ENCODE data around the gene ADGRG3.

The ADGRG3 gene

DNA sequence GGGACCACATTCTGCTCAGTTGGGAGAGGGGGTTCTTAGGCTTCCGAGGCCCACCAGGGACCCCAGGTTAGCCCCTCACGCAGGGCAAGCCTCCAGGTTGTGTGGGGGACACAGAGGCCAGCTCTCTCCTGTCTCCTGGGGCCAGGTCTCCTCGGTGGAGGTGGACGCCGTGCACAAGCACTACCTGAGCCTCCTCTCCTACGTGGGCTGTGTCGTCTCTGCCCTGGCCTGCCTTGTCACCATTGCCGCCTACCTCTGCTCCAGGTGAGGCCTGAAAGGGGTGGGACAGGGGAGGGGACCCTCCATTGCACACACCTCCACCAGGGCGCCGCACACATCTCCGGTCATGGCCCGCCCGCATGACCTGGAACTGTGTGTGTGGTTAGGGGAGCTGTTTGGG is 10.9 kb upstream of the ADGRG3 start (continued):
- no peak for TF ChIP-seq ZBTB11 (tag by site-specific recombination; conservative IDR thresholded peaks at IDR 0.05; ENCODE audit: low read depth)
- no peak for TF ChIP-seq ZNF174 (tag by site-specific recombination; IDR thresholded peaks at IDR 0.05)
- no peak for TF ChIP-seq ZFP41 (tag by site-specific recombination; IDR thresholded peaks at IDR 0.05; ENCODE audit: borderline replicate concordance)
- TF ChIP-seq ZNF266 (tag by site-specific recombination; IDR thresholded peaks at IDR 0.05; ENCODE audit: low read depth), result no peak
- TF ChIP-seq ZNF175 (tag by site-specific recombination; IDR thresholded peaks at IDR 0.05), result no peak
- no peak for TF ChIP-seq ZNF600 (tag by site-specific recombination; IDR thresholded peaks at IDR 0.05)
- TF ChIP-seq ZSCAN18 (tag by site-specific recombination; IDR thresholded peaks at IDR 0.05), result no peak
- TF ChIP-seq HOXC10 (CRISPR knock-in tag; IDR thresholded peaks at IDR 0.05), result no peak
- no peak for TF ChIP-seq ZSCAN23 (tag by site-specific recombination; IDR thresholded peaks at IDR 0.05)
- no peak for TF ChIP-seq ZBTB20 (tag by site-specific recombination; IDR thresholded peaks at IDR 0.05)

- ChIA-PET CTCF (interaction anchor here (0.5 to 0.9 kb wide), 2 partner anchors 93 to 209 kb away, joined by 3 to 5 read pairs; no protein-coding TSS in a partner anchor), POLR2A (no interaction called here)
- H3K36me3 ChIP-seq (ENCODE audit: control insufficient read depth in 2 of 2, insufficient read depth in 1 of 2, low read length in 2 of 2), result no peaks in the 10 kb centered on the region
- peak; percentile 88 for TF ChIP-seq ZNF768 (tag by site-specific recombination; IDR thresholded peaks at IDR 0.05)
- TF ChIP-seq, protein P1, sequence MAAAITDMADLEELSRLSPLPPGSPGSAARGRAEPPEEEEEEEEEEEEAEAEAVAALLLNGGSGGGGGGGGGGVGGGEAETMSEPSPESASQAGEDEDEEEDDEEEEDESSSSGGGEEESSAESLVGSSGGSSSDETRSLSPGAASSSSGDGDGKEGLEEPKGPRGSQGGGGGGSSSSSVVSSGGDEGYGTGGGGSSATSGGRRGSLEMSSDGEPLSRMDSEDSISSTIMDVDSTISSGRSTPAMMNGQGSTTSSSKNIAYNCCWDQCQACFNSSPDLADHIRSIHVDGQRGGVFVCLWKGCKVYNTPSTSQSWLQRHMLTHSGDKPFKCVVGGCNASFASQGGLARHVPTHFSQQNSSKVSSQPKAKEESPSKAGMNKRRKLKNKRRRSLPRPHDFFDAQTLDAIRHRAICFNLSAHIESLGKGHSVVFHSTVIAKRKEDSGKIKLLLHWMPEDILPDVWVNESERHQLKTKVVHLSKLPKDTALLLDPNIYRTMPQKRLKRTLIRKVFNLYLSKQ (tag by site-specific recombination; IDR thresholded peaks at IDR 0.05; ENCODE audit: borderline replicate concordance), result no peak
- TF ChIP-seq ZNF423 (tag by site-specific recombination; IDR thresholded peaks at IDR 0.05), result no peak
- H3K9me3 ChIP-seq (ENCODE audit: control insufficient read depth, insufficient read depth, low read depth, low read length), result no peaks in the 10 kb centered on the region
- no peak overlapping the region for H3K4me3 ChIP-seq (ENCODE audit: low read depth, low read length)
- H3K4me1 ChIP-seq (ENCODE audit: control insufficient read depth, insufficient read depth, low read length), result no peaks in the 10 kb centered on the region
- H3K27ac ChIP-seq (ENCODE audit: extremely low read depth, low read depth, low read length), result no peak overlapping the region
These were observed 9.8 kb upstream of the ADGRG3 start for GRCh38 chr16:57658130-57658877.

GRCh38 chr16:57658878-57659674 is 9.0 kb upstream of the ADGRG3 start:
- Histone ChIP-seq H3K4me1 (ENCODE audit: control insufficient read depth, insufficient read depth, low read length) (no peaks in the 10 kb centered on the region), H3K4me3 (ENCODE audit: low read depth, low read length) (no peak overlapping the region), H3K9me3 (ENCODE audit: control insufficient read depth, insufficient read depth, low read depth, low read length) (no peaks in the 10 kb centered on the region), H3K27ac (ENCODE audit: extremely low read depth, low read depth, low read length) (no peak overlapping the region), H3K36me3 (ENCODE audit: control insufficient read depth in 2 of 2, insufficient read depth in 1 of 2, low read length in 2 of 2) (no peaks in the 10 kb centered on the region)
- POLR2A ChIA-PET, result no interaction called here
- CTCF ChIA-PET, result interaction anchor here (0.5 to 1.1 kb wide), 3 partner anchors 10 to 208 kb away, joined by 3 to 5 read pairs (median 4); no protein-coding TSS in a partner anchor
- TF ChIP-seq ZNF132 (tag by site-specific recombination; IDR thresholded peaks at IDR 0.05; ENCODE audit: borderline replicate concordance) (no peak), ZNF211 (tag by site-specific recombination; IDR thresholded peaks at IDR 0.05; ENCODE audit: low read depth) (no peak), ZNF561 (tag by site-specific recombination; IDR thresholded peaks at IDR 0.05; ENCODE audit: borderline replicate concordance) (no peak), ZNF76 (tag by site-specific recombination; IDR thresholded peaks at IDR 0.05; ENCODE audit: borderline replicate concordance, low read depth) (no peak), SP7 (tag by site-specific recombination; IDR thresholded peaks at IDR 0.05) (no peak), ZNF626 (tag by site-specific recombination; IDR thresholded peaks at IDR 0.05) (no peak), KLF7 (tag by site-specific recombination; IDR thresholded peaks at IDR 0.05; ENCODE audit: borderline replicate concordance) (no peak), HOXA7 (CRISPR knock-in tag; IDR thresholded peaks at IDR 0.05; ENCODE audit: borderline replicate concordance) (no peak)
- TF ChIP-seq, protein P2, sequence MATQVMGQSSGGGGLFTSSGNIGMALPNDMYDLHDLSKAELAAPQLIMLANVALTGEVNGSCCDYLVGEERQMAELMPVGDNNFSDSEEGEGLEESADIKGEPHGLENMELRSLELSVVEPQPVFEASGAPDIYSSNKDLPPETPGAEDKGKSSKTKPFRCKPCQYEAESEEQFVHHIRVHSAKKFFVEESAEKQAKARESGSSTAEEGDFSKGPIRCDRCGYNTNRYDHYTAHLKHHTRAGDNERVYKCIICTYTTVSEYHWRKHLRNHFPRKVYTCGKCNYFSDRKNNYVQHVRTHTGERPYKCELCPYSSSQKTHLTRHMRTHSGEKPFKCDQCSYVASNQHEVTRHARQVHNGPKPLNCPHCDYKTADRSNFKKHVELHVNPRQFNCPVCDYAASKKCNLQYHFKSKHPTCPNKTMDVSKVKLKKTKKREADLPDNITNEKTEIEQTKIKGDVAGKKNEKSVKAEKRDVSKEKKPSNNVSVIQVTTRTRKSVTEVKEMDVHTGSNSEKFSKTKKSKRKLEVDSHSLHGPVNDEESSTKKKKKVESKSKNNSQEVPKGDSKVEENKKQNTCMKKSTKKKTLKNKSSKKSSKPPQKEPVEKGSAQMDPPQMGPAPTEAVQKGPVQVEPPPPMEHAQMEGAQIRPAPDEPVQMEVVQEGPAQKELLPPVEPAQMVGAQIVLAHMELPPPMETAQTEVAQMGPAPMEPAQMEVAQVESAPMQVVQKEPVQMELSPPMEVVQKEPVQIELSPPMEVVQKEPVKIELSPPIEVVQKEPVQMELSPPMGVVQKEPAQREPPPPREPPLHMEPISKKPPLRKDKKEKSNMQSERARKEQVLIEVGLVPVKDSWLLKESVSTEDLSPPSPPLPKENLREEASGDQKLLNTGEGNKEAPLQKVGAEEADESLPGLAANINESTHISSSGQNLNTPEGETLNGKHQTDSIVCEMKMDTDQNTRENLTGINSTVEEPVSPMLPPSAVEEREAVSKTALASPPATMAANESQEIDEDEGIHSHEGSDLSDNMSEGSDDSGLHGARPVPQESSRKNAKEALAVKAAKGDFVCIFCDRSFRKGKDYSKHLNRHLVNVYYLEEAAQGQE (tag by site-specific recombination; IDR thresholded peaks at IDR 0.05), result no peak
